Left colon (tissue), 2 donors: ENCODE data around the gene CEP164. TPM values are rescaled to one million over a fixed set of nuclear protein-coding genes. Genes with fewer than 3 reads are reported as not detected.
A peak's percentile ranks its signal among the peaks of the same experiment; 100 is the strongest.

Experiments
- ATAC-seq: fragments of 200-7000 bp; cut with Tn5 transposase; one replicate; pipeline ENCODE4 v1.9.1; 2020; ENCODE audit warnings: mild to moderate bottlenecking, moderate library complexity
- DNase-seq, 2 donors: peaks; one replicate each; pipeline ENCODE4 v3.0.0-alpha.2; 2020
- intact Hi-C, 2 donors: fragments of 100-400 bp; cut with DNase I in 1 of 2; cut with micrococcal nuclease in 1 of 2; formaldehyde crosslinking; loops; one replicate each; pipeline versions ENCODE4 v1.11.2 to v1.14.0; 2022; cut with DNase I, micrococcal nuclease
- total RNA-seq, 2 donors: library from RNA; stranded (reverse); fragmentation: NEBNext Ultra II Directional; extraction: Animal tissue kit (Norgen Biotek cat#: 25700); gene quantifications; one replicate each; pipeline ENCODE4 v1.2.1, GENCODE V29; 2021
- donor health status: DM: no; HTN: no; CAD: no.
- donor health status: DM: yes; HTN: yes; CAD: no.

CEP164 gene
- total RNA-seq, 2 donors from 2014 or later = 14.2 to 14.9 TPM

- intact Hi-C loops = loop anchor here (5.0 to 10.0 kb wide), 2 partner anchors 380 to 387 kb away; no protein-coding TSS in a partner anchor
- DNase-seq (no peak), ATAC-seq (no peak)
These were observed 99.8 kb downstream of the CEP164 start for GRCh38 chr11:117427356-117427874.

DNA sequence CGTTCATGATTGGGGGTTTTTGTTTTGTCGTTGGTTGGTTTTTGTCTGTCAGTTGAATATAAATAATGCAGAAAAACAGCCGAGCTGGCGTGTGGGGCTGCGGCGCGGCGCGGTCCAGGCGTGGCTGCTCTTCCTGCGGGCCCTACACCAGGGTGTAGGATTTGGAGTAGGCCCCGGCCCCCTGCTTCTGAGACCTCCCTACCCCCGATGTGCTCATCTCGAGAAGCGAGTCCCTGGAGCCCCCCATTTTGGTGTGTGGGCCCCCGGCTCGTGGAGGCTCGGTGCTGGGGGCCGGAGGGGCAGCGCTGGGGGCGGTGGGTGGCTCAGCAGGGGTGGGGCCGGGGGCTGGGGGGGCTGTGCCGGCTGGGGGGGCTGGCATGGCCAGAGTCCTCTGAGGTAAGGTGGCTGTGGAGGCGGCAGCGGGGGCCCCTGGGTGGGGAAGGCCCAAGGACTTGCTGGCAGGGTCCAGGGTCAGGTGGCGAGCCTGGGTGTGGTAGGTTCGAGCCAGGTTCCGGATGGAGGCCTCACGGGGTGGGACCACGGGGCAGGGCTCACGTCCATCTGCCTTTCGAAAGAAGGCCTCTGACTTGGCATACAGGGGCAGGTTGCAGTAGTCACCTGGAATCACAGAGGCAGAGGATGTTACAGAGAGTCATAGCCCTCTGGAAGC is 100.7 kb downstream of the CEP164 start:
- DNase-seq (no peak), ATAC-seq (no peak)
- intact Hi-C loops = loop anchor here (5.0 to 10.0 kb wide), 2 partner anchors 379 to 386 kb away; no protein-coding TSS in a partner anchor

DNA sequence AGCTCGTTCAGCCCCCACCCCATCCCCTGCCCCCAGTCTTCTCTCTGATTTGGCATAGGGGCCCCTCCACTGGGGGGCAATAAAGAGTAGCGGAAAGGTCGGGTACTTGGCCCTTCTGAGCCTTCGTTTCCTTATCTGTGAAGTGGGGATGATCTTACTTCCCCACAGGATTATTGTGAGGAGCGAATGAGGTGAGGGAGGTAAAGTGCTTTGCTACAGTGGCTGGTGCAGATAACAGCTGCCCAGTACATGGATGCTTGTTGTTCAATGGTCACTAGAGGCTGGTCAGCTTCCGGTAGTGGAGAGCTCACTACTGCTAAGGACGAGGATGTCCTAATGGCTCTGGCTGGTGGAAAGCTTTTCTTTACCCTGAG is 101.2 kb downstream of the CEP164 start:
- intact Hi-C loops = loop anchor here (5.0 to 10.0 kb wide), 2 partner anchors 378 to 386 kb away; no protein-coding TSS in a partner anchor
- ATAC-seq = no peak

DNA sequence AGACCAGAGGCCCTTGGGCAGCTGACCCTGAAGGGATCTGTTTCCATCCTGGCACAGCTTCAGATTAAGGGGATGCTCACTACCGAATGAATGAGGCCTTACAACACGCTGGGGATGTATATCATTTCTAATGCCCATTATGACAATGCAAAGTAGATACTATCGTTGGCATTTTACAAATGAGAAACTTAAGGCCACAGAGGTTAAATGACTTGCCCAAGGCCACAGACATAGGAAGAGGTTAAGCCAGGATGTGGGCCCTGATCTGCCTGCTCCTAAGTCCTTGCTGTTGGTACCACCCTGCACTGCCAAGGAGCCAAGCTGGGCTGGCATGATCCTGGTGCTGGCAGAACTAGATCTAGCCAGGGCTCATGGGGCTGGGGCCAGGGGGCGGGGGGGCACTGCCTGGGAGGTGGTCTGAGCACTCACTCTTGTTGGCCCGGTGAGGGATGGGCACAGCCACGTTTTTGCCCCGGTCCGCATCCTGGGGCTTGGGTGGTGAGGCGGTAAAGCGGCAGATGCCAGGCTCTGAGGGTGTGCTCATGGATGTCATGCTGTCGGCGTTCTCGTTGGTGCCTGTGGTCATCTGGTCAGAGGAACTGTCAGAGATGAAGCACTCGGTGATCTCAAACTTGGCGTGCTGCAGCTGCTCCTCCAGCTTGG is 102.8 kb downstream of the CEP164 start:
- no peak for ATAC-seq
- intact Hi-C loops = no loop called here

More for the DNA sequence above, 101.2 kb downstream of the CEP164 start:
- DNase-seq = no peak

DNA sequence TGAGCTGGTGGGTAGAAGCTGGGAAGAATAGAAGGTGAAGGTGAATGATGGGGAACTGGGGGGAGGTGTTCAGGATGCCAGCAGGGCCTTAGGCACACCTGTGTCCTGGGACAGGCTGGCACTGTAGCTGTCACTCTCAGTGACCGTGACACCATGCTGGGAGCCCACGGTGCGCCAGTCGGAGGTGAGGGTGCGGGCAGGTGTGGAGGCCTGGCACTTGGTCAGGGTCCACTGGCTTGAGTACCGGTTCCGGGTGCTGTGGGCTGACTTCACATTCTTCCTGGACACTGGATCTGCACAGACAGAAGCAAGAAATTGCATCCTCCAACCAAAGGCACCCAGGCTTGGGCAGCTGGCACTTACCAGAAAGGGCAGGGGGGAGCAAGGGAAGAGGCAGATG is 103.8 kb downstream of the CEP164 start:
- no peak for DNase-seq
- intact Hi-C loops = no loop called here
- no peak for ATAC-seq

More for the DNA sequence above, 102.8 kb downstream of the CEP164 start:
- DNase-seq = no peak

- intact Hi-C loops = no loop called here
- DNase-seq (no peak), ATAC-seq (no peak)
These were observed 106.1 kb downstream of the CEP164 start for GRCh38 chr11:117433717-117434116.

GRCh38 chr11:117434481-117434880 is 106.8 kb downstream of the CEP164 start:
- ATAC-seq = no peak
- no peak for DNase-seq
- intact Hi-C loops = no loop called here

- intact Hi-C loops = no loop called here
- no peak for DNase-seq
- ATAC-seq = no peak
These were observed 107.7 kb downstream of the CEP164 start for GRCh38 chr11:117435326-117435725.

DNA sequence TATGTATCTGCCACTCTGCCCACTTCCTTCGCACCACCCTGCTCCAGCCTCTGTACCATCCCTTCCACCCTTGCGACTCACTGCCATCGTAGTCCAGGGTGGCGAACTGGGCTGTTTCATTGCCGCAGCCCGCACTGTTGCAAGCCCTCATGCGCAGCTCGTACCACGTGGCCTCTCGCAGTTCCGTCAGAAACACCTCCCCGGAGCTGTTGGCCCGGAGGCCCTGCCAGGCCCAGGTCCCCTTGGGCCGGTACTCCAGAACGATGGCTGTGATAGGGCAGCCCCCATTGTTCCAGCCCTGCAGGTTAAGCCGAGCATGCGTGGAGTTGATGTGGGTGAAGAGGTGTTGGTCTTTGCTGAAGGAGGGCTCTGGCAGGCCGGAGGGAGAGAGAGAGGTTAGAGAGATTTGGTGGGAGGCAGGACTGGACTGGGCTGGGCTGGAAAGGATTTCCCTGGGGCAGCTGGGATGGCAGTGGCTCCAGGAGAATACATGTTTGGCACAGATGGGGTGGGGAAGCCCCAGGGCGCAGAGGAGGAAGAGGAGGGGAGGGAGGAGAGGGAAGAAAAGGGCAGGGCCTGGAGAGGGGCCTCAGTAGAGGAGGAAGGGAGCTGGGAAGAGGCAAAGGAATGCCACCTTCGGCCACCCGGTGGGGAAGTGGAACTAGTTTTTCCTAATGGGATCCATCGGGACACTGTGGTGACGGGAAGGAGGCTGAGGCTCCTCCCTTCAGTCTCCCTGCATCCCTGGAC is 109.6 kb downstream of the CEP164 start:
- intact Hi-C loops = no loop called here
- DNase-seq = no peak
- no peak for ATAC-seq

- intact Hi-C loops = no loop called here
- ATAC-seq (no peak), DNase-seq (no peak)
These were observed 110.1 kb downstream of the CEP164 start for GRCh38 chr11:117437791-117438130.

- ATAC-seq (no peak), DNase-seq (no peak)
- intact Hi-C loops = no loop called here
These were observed 110.8 kb downstream of the CEP164 start for GRCh38 chr11:117438371-117439000.

GRCh38 chr11:117439256-117439655 is 111.6 kb downstream of the CEP164 start:
- ATAC-seq (no peak), DNase-seq (no peak)
- intact Hi-C loops = no loop called here

DNA sequence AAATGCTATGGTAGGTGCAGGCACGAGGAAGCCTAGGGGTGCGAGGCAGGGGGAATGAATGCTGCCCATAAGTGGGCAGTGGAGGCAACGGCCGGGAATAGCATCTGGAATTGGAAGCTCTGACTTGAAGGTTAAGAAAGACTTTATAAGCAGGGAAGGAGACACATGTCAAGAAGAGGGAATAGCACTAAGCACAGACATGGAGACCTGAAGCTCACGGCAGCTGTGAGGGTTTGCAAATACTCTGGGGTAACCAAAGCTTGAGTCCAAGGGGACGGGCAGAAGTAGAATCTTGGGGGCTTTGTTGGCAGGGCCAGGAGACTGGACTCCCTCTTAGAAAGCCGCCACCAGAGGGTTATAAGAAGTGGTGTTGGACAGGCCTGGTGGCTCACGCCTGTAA is 112.6 kb downstream of the CEP164 start:
- DNase-seq (no peak), ATAC-seq (no peak)
- intact Hi-C loops = no loop called here

GRCh38 chr11:117441146-117441975 is 113.7 kb downstream of the CEP164 start:
- ATAC-seq (no peak), DNase-seq (no peak)
- intact Hi-C loops = no loop called here

- intact Hi-C loops = no loop called here
- no peak for DNase-seq
- no peak for ATAC-seq
These were observed 114.6 kb downstream of the CEP164 start for GRCh38 chr11:117442049-117442868.

DNA sequence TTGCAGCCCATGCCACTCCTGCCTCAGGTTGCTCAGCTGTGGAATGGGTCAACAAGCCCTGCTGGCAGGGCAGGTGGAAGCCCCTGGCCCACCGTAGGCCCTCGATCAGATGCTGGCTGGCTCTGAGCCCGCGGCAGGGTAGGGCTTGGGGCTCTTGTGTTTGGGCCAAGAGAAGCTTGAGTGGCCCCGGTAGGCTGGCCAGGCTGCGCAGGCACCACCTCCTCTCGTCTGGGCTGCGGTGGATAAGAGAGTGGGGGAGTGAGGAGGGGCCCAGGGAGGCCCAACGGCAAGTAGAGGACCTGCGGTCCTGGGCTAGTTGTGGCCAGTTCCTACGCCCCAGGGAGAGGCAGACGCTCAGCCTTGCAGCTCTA is 115.2 kb downstream of the CEP164 start:
- no peak for DNase-seq
- intact Hi-C loops = no loop called here
- no peak for ATAC-seq

DNA sequence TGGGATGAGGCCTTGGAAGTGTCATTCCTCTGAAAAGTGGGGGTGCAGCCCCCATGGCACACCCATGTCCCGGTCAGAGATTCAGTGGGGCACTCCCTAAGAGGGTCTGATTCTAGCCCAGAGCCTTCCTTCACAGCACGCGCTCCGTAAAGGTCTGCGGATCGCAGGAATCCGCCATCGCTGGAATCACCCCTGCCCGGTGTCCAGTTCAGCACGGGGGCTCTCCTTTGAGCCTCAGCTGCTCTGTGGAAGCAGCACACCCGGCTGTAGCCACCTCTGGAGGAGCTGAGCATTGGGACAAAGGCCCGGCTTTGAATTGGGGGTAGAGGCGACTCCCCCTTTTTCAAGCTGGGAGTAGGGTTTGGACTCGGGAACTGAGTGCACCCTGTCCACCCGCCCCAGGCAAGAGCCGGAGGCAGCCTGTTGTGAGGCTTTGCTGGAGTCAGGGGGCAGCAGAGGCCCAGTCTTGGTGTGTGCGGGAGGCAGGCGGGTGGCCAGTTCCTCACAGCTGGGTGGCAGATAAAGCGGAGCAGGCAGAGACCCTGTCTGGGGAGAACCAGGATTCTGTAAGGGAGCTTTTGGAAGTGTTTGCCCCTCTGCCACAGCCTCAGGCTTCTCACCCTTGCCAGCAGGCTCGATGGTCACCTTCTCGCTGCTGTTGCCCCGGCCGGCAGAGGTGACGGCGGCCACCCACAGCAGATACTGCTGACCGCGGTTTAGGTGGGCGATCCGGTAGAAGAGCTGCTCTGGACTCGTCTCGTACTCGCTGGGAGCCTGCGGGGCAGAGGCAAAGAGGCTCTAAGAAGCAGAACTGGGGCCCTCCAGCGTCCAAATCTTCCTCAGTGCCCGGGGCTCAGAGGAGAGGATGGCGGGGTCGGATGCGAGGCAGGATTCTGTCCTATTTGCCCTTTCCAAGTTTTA is 115.9 kb downstream of the CEP164 start:
- intact Hi-C loops = no loop called here
- ATAC-seq = peak; percentile 89
- DNase-seq = peak in 1 of 2 donors; percentile 58
